Psoas muscle (tissue), 8 donors: Measurements from ENCODE around the gene SAP30BP. TPM values are rescaled to one million over a fixed set of nuclear protein-coding genes. Genes with fewer than 3 reads are reported as not detected.

Source experiments
- ATAC-seq, 4 donors: fragments of 200-7000 bp; cut with Tn5 transposase; one replicate each; pipeline ENCODE4 v1.9.1; 2020; ENCODE audit warnings: moderate library complexity in 3 of 4, mild to moderate bottlenecking in 2 of 4
- DNase-seq, 2 donors: peaks; one replicate each; pipeline ENCODE4 v3.0.0-alpha.2; 2020
- H3K27ac ChIP-seq: fragments of 200-600 bp; one replicate; pipeline ENCODE4 v1.8.0; 2022
- H3K27me3 ChIP-seq, 3 donors: fragments of 200-600 bp in 1 of 3; one replicate each; pipeline versions ENCODE4 v1.6.1 to v1.8.0; 2013 to 2022; ENCODE audit warnings: low read length in 2 of 3, mild to moderate bottlenecking in 2 of 3, moderate library complexity in 1 of 3; ENCODE audit not compliant: insufficient read depth in 3 of 3
- H3K36me3 ChIP-seq, 2 donors: fragments of 200-600 bp in 1 of 2; one replicate each; pipeline versions ENCODE4 v1.6.1 to v1.8.0; 2013 to 2022; ENCODE audit warnings: low read depth in 1 of 2, mild to moderate bottlenecking in 1 of 2, moderate library complexity in 1 of 2; ENCODE audit not compliant: insufficient read depth in 1 of 2
- H3K4me1 ChIP-seq: fragments of 200-600 bp; one replicate; pipeline ENCODE4 v1.8.0; 2022
- H3K4me3 ChIP-seq: fragments of 200-600 bp; one replicate; pipeline ENCODE4 v1.8.0; 2022; ENCODE audit warnings: mild to moderate bottlenecking
- H3K9me3 ChIP-seq: fragments of 200-600 bp; one replicate; pipeline ENCODE4 v1.8.0; 2022
- whole genome bisulfite sequencing, 3 donors: extraction: QIAGEN DNeasy Blood & Tissue Kit; methylation state at CpG; one replicate each; pipeline versions ENCODE4 v1.1.6 to v1.1.7; 2013; 5-methylcytosine and 5-hydroxymethylcytosine counted together
- intact Hi-C, 2 donors: fragments of 100-400 bp; cut with DNase I; formaldehyde crosslinking; loops; one replicate each; pipeline versions ENCODE4 v1.11.0 to v1.14.2; 2022
- polyA plus RNA-seq, 3 donors: library from polyadenylated mRNA; stranded (reverse); fragments of 200-250 nt; gene quantifications; one replicate each; pipeline ENCODE4 v1.2.3, GENCODE V29; 2013
- total RNA-seq, 4 donors: library from RNA; stranded (reverse); fragmentation: NEBNext Ultra II Directional in 2 of 4; extraction: Animal tissue kit (Norgen Biotek cat#: 25700) in 2 of 4; gene quantifications; one replicate each; pipeline versions ENCODE4 v1.2.1 to v1.2.4, GENCODE V29; 2021 to 2023
- TF ChIP-seq, protein P1 (sequence below): fragments of 200-600 bp; IDR thresholded peaks from one replicate; pipeline ENCODE4 v1.8.0; 2022; ENCODE audit warnings: antibody characterized with exemption
- donor health status: healthy with polysubstance abuse.
- donor health status: DM: no; HTN: no; CAD: no; lungs with moderate emphysema.
- donor health status: Bipolar disorder and iron deficiency.
- donor health status: healthy.
- donor health status: DM: yes; HTN: yes; CAD: no.
- donor health status: DM: no; HTN: no; CAD: no.
- donor health status: DM: no; HTN: no; CAD: no.
- donor health status: DM: yes; HTN: yes; CAD: no.

SAP30BP gene
- total and polyA plus RNA-seq, 7 donors = 40.9 to 123 (median 68.5) TPM

DNA sequence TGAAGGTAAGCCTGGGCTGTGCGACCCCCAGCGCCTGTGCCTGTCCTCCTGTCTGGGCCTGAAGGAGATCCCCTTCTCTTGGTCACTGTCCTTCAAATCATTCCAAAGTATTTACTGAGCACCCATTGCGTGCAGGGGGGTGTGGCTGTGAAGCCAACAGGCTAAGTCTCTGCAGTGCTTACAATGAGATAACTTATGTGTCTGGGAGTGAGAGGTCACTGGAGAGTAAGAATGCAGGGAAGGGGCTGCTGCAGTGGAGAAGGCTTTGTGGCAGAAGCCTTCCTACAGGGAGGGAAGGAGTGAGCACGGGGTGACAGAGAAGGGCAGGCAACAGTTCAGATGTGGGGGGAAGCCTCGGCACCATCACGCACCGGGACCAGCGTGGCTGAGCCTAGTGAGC is 45.1 kb upstream of the SAP30BP start:
- 65 to 78% (median 75%) methylated on average over 8 of the region's 8 CpGs for WGBS, 3 donors
- H3K4me1 ChIP-seq = peaks cover 7% of the 10 kb centered on the region
- TF ChIP-seq, protein P1, sequence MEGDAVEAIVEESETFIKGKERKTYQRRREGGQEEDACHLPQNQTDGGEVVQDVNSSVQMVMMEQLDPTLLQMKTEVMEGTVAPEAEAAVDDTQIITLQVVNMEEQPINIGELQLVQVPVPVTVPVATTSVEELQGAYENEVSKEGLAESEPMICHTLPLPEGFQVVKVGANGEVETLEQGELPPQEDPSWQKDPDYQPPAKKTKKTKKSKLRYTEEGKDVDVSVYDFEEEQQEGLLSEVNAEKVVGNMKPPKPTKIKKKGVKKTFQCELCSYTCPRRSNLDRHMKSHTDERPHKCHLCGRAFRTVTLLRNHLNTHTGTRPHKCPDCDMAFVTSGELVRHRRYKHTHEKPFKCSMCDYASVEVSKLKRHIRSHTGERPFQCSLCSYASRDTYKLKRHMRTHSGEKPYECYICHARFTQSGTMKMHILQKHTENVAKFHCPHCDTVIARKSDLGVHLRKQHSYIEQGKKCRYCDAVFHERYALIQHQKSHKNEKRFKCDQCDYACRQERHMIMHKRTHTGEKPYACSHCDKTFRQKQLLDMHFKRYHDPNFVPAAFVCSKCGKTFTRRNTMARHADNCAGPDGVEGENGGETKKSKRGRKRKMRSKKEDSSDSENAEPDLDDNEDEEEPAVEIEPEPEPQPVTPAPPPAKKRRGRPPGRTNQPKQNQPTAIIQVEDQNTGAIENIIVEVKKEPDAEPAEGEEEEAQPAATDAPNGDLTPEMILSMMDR = no peak
- H3K27me3 ChIP-seq = no peaks in the 10 kb centered on the region
- no peak overlapping the region for H3K27ac ChIP-seq
- ATAC-seq (no peak), DNase-seq (no peak)
- H3K4me3 ChIP-seq = no peak overlapping the region
- intact Hi-C loops = loop anchor here in 1 of 2 donors (5.0 kb wide), 1 partner anchor 80 kb away; no protein-coding TSS in a partner anchor
- H3K9me3 ChIP-seq = no peaks in the 10 kb centered on the region
- peaks cover 1 to 46% of the 10 kb centered on the region in 2 donors for H3K36me3 ChIP-seq

DNA sequence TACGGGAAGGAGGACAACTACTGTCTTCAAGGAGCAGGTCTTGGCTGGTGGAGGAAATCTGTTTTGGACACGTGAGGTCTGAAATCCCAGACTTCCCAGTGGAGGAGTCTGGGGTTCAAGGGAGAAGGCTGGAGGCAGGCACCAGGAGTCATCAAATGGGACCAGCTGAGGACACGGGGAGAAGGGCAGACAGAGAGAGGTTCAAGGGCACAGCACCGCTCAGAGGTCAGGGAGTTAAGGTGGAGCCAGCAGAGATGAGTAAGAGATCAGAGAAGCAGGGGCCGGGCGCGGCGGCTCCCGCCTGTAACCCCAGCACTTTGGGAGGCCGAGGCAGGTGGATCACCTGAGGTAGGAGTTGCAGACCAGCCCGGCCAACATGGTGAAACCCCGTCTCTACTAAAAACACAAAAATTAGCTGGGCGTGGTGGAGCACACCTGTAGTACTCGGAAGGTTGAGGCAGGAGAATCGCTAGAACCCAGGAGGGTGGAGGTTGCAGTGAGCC is 44.3 kb upstream of the SAP30BP start:
- Histone ChIP-seq H3K27me3 (no peaks in the 10 kb centered on the region), H3K9me3 (no peaks in the 10 kb centered on the region), H3K36me3 (peaks cover 2 to 48% of the 10 kb centered on the region in 2 donors), H3K27ac (no peak overlapping the region), H3K4me3 (no peak overlapping the region), H3K4me1 (peaks cover 7% of the 10 kb centered on the region)
- intact Hi-C loops = loop anchor here in 1 of 2 donors (5.0 kb wide), 1 partner anchor 81 kb away; no protein-coding TSS in a partner anchor
- ATAC-seq = no peak
- DNase-seq = no peak
- 85 to 91% (median 87%) methylated on average over 15 of the region's 15 CpGs for WGBS, 3 donors
- TF ChIP-seq, protein P1 = no peak

DNA sequence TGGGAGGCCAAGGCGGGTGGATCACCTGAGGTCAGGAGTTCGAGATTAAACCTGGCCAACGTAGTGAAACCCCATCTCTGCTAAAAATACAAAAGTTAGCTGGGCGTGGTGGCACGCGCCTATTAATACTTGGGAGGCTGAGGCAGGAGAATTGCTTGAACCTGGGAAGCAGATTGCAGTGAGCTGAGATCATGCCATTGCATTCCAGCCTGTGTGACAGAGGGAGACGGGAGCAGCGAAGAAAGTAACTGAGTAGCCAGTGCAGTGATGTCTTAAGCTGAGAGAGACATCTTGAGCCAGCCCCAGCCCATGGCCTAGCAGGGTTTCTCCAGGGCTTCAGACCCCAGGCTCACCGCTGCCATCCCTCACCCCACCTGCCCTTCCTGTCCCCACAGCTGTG is 43.8 kb upstream of the SAP30BP start:
- Histone ChIP-seq H3K27ac (no peak overlapping the region), H3K4me1 (peaks cover 7% of the 10 kb centered on the region), H3K36me3 (peaks cover 2 to 45% of the 10 kb centered on the region in 2 donors), H3K9me3 (no peaks in the 10 kb centered on the region), H3K4me3 (no peak overlapping the region), H3K27me3 (no peaks in the 10 kb centered on the region)
- WGBS, 3 donors = 44 to 61% (median 53%) methylated on average over 9 of the region's 9 CpGs
- TF ChIP-seq, protein P1 = no peak
- DNase-seq (no peak), ATAC-seq (peak in 3 of 4 donors; percentile 23 to 49 (median 46))
- intact Hi-C loops = loop anchor here in 1 of 2 donors (5.0 kb wide), 1 partner anchor 81 kb away; no protein-coding TSS in a partner anchor

DNA sequence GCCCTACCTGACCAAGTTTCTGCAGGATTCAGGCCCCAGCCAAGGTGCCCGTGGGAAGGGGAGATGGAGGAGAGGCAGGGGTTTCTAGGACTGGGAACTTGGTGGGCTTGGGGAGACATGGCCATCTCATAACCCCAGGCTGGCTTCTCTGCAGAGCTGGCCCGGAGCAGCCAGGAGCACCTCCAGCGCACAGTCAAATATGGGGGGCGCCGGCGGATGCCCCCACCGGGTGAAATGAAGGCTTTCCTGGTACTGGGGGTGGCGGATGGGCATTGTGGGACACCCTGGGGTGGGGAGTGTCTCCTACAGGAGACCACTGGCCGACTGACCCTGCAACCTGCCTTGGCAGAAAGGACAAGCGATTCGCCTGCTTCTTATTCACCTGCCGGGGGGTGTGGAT is 43.1 kb upstream of the SAP30BP start:
- Histone ChIP-seq H3K36me3 (peaks cover 2 to 49% of the 10 kb centered on the region in 2 donors), H3K4me3 (no peak overlapping the region), H3K27me3 (no peaks in the 10 kb centered on the region), H3K27ac (no peak overlapping the region), H3K4me1 (peaks cover 7% of the 10 kb centered on the region), H3K9me3 (no peaks in the 10 kb centered on the region)
- no peak for ATAC-seq
- WGBS, 3 donors = 88 to 93% (median 90%) methylated on average over 12 of the region's 12 CpGs
- intact Hi-C loops = loop anchor here in 1 of 2 donors (5.0 kb wide), 1 partner anchor 82 kb away; no protein-coding TSS in a partner anchor
- TF ChIP-seq, protein P1 = no peak
- no peak for DNase-seq
